Keratinocyte (primary cell): ENCODE results near the gene DNAH10.

Experiments used
- CTCF ChIP-seq, 3 experiments: IDR thresholded peaks in 1 of 3; conservative IDR thresholded peaks in 1 of 3; optimal IDR thresholded peaks in 1 of 3; 2 replicates in 2 of 3; 3 replicates in 1 of 3; pipeline versions ENCODE3 to v1.5.1; 2011; ENCODE audit warnings: low read length in 3 of 3, mild to moderate bottlenecking in 3 of 3, moderate library complexity in 2 of 3, control low read depth in 1 of 3, inconsistent platforms in 1 of 3; ENCODE audit not compliant: insufficient read depth in 2 of 3; ENCODE audit errors: extremely low read depth in 1 of 3
- EZH2 ChIP-seq: IDR thresholded peaks from one replicate; pipeline ENCODE4 v1.6.1; 2012; ENCODE audit warnings: inconsistent platforms, mild to moderate bottlenecking, low read length, moderate library complexity

- no peak for TF ChIP-seq CTCF (optimal IDR thresholded peaks at IDR 0.05 in 1 of 3, IDR thresholded peaks at IDR 0.05 in 1 of 3, conservative IDR thresholded peaks at IDR 0.05 in 1 of 3; ENCODE audit: extremely low read depth in 1 of 3, insufficient read depth in 2 of 3, low read length in 3 of 3)
- TF ChIP-seq EZH2 = no peak
These were observed 130.8 kb downstream of the DNAH10 start for GRCh38 chr12:123892853-123893252.
